HG03571 (cell line): ENCODE results near the gene WDR59.
"Not testable (repeated sequence)": the region's sequence is repeated elsewhere in the genome, so short reads cannot be mapped to it uniquely, and the experiment has no call there.

Source experiments
- ATAC-seq: cut with Tn5 transposase; IDR thresholded peaks from one replicate; pipeline ENCODE4 v1.9.1; 2021; ENCODE audit not compliant: unreplicated experiment

The WDR59 gene

GRCh38 chr16:74865922-74866598, 118.9 kb downstream of the WDR59 start:
- no peak for ATAC-seq

- ATAC-seq = no peak
These were observed 122.1 kb downstream of the WDR59 start for GRCh38 chr16:74862743-74863244.

GRCh38 chr16:74852500-74852875, 132.4 kb downstream of the WDR59 start:
- ATAC-seq = no peak

GRCh38 chr16:74850027-74850426, 134.9 kb downstream of the WDR59 start:
- no peak for ATAC-seq

- ATAC-seq = no peak
These were observed 137.7 kb downstream of the WDR59 start for GRCh38 chr16:74847202-74847601.

- no peak for ATAC-seq
These were observed 138.2 kb downstream of the WDR59 start for GRCh38 chr16:74846714-74847113.

- ATAC-seq = no peak
These were observed 140.6 kb downstream of the WDR59 start for GRCh38 chr16:74844041-74844980.

GRCh38 chr16:74843381-74844035, 141.4 kb downstream of the WDR59 start:
- ATAC-seq = not testable (repeated sequence)

GRCh38 chr16:74842413-74842812, 142.5 kb downstream of the WDR59 start:
- no peak for ATAC-seq

GRCh38 chr16:74841904-74842303, 143.0 kb downstream of the WDR59 start:
- no peak for ATAC-seq

- ATAC-seq = no peak
These were observed 143.5 kb downstream of the WDR59 start for GRCh38 chr16:74841469-74841868.

- ATAC-seq = no peak
These were observed 147.9 kb downstream of the WDR59 start for GRCh38 chr16:74837056-74837455.

- ATAC-seq = no peak
These were observed 148.7 kb downstream of the WDR59 start for GRCh38 chr16:74836111-74836671.

- no peak for ATAC-seq
These were observed 152.7 kb downstream of the WDR59 start for GRCh38 chr16:74832228-74832627.

GRCh38 chr16:74831467-74831866, 153.5 kb downstream of the WDR59 start:
- no peak for ATAC-seq

GRCh38 chr16:74830648-74831047, 154.3 kb downstream of the WDR59 start:
- no peak for ATAC-seq

GRCh38 chr16:74829637-74830036, 155.3 kb downstream of the WDR59 start:
- ATAC-seq = no peak

- no peak for ATAC-seq
These were observed 159.0 kb downstream of the WDR59 start for GRCh38 chr16:74825941-74826340.

- ATAC-seq = no peak
These were observed 159.9 kb downstream of the WDR59 start for GRCh38 chr16:74825016-74825415.
